DND-41 (cell line): ENCODE data around the gene CCL28.

ENCODE experiments used
- ATAC-seq: fragments of 200-7000 bp; cut with Tn5 transposase; 3 replicates; pipeline ENCODE4 v1.9.1; 2021; ENCODE audit warnings: low read depth; ENCODE audit not compliant: insufficient read depth
- DNase-seq: peaks from one replicate; pipeline ENCODE4 v3.0.0-alpha.2; 2020
- H2AFZ ChIP-seq: 2 replicates; pipeline ENCODE4 v1.6.0; 2012; ENCODE audit warnings: low read depth, low read length
- H3K27ac ChIP-seq: 2 replicates; pipeline ENCODE4 v1.5.1; 2012; ENCODE audit warnings: low read length, inconsistent platforms
- H3K27me3 ChIP-seq: fragments of 200-600 bp; sonication (generic); 2 replicates; pipeline ENCODE4 v1.6.0; 2012; ENCODE audit warnings: low read length, mild to moderate bottlenecking, inconsistent platforms; ENCODE audit not compliant: insufficient read depth, poor library complexity
- H3K36me3 ChIP-seq: 2 replicates; pipeline ENCODE4 v1.5.1; 2012; ENCODE audit warnings: low read length, inconsistent platforms; ENCODE audit not compliant: insufficient read depth
- H3K4me1 ChIP-seq: 2 replicates; pipeline ENCODE4 v1.5.1; 2012; ENCODE audit warnings: mild to moderate bottlenecking, low read length; ENCODE audit not compliant: insufficient read depth
- H3K4me2 ChIP-seq: 2 replicates; pipeline ENCODE4 v1.6.0; 2012; ENCODE audit warnings: mild to moderate bottlenecking, moderate library complexity, low read length, inconsistent platforms; ENCODE audit not compliant: insufficient read depth
- H3K4me3 ChIP-seq, 2 experiments: fragments of 200-600 bp in 1 of 2; shearing (Covaris generic) in 1 of 2; 2 replicates each; pipeline ENCODE4 v1.5.1; 2012 to 2016; ENCODE audit warnings: inconsistent platforms in 2 of 2, low read length in 2 of 2, mild to moderate bottlenecking in 2 of 2, low read depth in 1 of 2, moderate library complexity in 1 of 2
- H3K79me2 ChIP-seq: 2 replicates; pipeline ENCODE4 v1.6.0; 2012; ENCODE audit warnings: low read length, inconsistent platforms; ENCODE audit not compliant: insufficient read depth
- H3K9ac ChIP-seq: 2 replicates; pipeline ENCODE4 v1.6.0; 2012; ENCODE audit warnings: low read depth, mild to moderate bottlenecking, inconsistent platforms, low read length, moderate library complexity
- H3K9me3 ChIP-seq: 2 replicates; pipeline ENCODE4 v1.5.1; 2012; ENCODE audit warnings: low read length, moderate library complexity, mild to moderate bottlenecking, inconsistent platforms; ENCODE audit not compliant: insufficient read depth, severe bottlenecking
- H4K20me1 ChIP-seq: 2 replicates; pipeline ENCODE4 v1.6.0; 2012; ENCODE audit warnings: low read length; ENCODE audit not compliant: insufficient read depth
- EZH2 ChIP-seq: IDR thresholded peaks from 3 replicates; pipeline ENCODE4 v1.6.1; 2012; ENCODE audit warnings: borderline replicate concordance, low read depth, mild to moderate bottlenecking, moderate library complexity, low read length, inconsistent platforms; ENCODE audit not compliant: severe bottlenecking
- TF ChIP-seq, protein P1 (sequence below): IDR thresholded peaks from 2 replicates; pipeline ENCODE4 v1.5.1; 2012; ENCODE audit warnings: borderline replicate concordance, low read length, moderate library complexity, mild to moderate bottlenecking; ENCODE audit not compliant: poor library complexity, severe bottlenecking; ENCODE audit errors: extremely low read depth

Gene CCL28

DNA sequence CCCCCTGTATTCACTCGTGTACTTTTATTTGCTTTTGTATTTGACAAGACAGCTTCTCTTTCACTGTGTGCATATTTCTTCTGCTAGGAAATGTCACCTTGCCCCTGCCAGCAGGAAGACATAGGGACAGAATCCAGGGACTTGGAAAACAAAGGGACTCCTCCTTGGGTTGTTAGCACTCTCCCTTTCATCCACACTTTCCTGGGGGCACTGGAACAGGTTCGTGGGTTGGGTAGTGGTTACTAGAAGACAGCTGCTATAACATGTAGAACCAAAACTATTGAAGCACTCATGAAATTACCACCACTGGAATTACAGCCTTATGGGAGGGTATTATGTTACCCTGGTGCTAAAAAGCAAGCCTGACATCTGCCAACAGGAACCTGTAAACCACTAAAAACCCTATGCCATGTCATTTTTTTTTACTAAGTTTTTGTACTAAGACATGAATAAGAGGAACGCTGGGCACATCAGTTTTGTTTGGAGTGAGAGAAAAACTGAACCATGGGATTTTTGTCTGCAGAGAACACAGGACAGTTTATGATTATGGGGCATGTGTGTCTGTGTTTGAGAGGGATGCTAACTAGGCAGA lies 4.7 kb upstream of the CCL28 start:
- Histone ChIP-seq H3K27me3 (no peaks in the 10 kb centered on the region), H3K4me1 (no peaks in the 10 kb centered on the region), H3K4me3 (no peak overlapping the region), H2AFZ (no peak overlapping the region), H3K9me3 (no peaks in the 10 kb centered on the region), H3K27ac (no peak overlapping the region), H3K79me2 (no peaks in the 10 kb centered on the region), H4K20me1 (no peaks in the 10 kb centered on the region), H3K9ac (no peak overlapping the region), H3K36me3 (no peaks in the 10 kb centered on the region), H3K4me2 (no peak overlapping the region)
- ATAC-seq (no peak), DNase-seq (no peak)
- TF ChIP-seq EZH2, result no peak
- TF ChIP-seq, protein P1, sequence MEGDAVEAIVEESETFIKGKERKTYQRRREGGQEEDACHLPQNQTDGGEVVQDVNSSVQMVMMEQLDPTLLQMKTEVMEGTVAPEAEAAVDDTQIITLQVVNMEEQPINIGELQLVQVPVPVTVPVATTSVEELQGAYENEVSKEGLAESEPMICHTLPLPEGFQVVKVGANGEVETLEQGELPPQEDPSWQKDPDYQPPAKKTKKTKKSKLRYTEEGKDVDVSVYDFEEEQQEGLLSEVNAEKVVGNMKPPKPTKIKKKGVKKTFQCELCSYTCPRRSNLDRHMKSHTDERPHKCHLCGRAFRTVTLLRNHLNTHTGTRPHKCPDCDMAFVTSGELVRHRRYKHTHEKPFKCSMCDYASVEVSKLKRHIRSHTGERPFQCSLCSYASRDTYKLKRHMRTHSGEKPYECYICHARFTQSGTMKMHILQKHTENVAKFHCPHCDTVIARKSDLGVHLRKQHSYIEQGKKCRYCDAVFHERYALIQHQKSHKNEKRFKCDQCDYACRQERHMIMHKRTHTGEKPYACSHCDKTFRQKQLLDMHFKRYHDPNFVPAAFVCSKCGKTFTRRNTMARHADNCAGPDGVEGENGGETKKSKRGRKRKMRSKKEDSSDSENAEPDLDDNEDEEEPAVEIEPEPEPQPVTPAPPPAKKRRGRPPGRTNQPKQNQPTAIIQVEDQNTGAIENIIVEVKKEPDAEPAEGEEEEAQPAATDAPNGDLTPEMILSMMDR, result no peak

DNA sequence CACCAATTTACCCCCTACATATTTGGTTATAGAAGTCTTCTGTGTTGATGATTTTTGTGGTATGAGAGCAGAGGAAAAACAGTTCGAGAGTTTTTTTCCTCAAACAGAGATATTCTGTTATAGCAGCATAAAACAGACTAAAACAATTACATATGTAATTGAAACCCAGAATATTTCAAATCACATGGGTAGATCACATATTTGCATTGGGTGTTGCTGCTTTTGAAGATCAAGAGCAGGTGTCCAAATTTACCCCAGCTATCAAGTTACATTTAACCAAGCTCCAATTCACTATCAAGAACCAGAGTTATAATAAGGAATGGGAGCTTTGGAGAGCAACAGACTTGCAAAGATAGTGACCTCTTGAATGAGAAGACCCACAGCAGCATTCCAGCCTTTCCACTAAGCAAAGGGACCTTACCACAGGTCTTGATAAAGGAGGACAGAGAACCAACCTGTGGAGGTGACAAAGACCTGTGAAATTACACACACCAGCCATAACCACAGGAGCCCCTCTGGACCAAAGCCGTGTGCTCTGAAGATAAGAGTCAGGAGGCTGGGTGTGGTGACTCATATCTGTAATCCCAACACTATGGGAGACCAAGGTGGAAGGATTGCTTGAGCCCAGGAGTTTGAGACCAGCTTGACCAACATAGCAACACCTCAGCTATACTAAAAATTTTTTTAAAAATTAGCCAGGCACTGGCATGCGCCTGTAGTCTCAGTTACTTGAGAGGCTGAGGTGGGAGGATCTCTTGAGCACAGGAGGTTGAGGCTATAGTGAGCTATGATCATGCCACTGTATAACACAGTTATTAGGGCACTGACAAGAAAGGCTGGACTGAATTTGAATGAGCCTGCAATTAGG lies 4.0 kb upstream of the CCL28 start:
- H3K9me3 ChIP-seq, result no peaks in the 10 kb centered on the region
- H3K79me2 ChIP-seq, result no peaks in the 10 kb centered on the region
- no peak overlapping the region for H2AFZ ChIP-seq
- no peak overlapping the region for H3K4me3 ChIP-seq
- TF ChIP-seq EZH2, result no peak
- TF ChIP-seq, protein P1, result no peak
- ATAC-seq, result no peak
- H3K27me3 ChIP-seq, result no peaks in the 10 kb centered on the region
- no peak for DNase-seq
- no peak overlapping the region for H3K9ac ChIP-seq
- no peaks in the 10 kb centered on the region for H3K4me1 ChIP-seq
- no peaks in the 10 kb centered on the region for H4K20me1 ChIP-seq
- no peaks in the 10 kb centered on the region for H3K36me3 ChIP-seq
- H3K4me2 ChIP-seq, result no peak overlapping the region
- H3K27ac ChIP-seq, result no peak overlapping the region

DNA sequence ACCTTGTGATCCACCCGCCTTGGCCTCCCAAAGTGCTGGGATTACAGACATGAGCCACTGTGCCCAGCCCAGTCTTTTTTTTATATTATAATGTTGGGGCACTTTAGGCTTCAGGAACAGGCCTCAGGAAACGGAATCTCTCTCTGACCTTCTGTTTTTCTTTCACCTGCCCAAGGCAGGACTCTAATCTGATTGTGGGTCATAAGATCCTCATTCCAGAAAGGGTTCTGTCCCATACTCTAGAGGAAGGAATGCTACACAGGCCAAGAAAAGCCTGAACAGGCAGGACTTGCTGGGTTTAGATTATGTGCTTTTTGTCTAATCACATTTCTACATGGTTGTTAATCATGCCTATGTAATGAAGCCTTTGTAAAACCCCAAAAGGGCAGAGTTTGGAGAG lies 1.8 kb upstream of the CCL28 start:
- no peak for TF ChIP-seq EZH2
- TF ChIP-seq, protein P1, result no peak
- no peaks in the 10 kb centered on the region for H3K27me3 ChIP-seq
- no peak overlapping the region for H3K27ac ChIP-seq
- H3K4me2 ChIP-seq, result no peak overlapping the region
- no peak overlapping the region for H2AFZ ChIP-seq
- H3K9me3 ChIP-seq, result no peaks in the 10 kb centered on the region
- no peak overlapping the region for H3K4me3 ChIP-seq
- no peaks in the 10 kb centered on the region for H3K4me1 ChIP-seq
- ATAC-seq (no peak), DNase-seq (no peak)
- no peaks in the 10 kb centered on the region for H4K20me1 ChIP-seq
- no peaks in the 10 kb centered on the region for H3K36me3 ChIP-seq
- H3K79me2 ChIP-seq, result no peaks in the 10 kb centered on the region
- H3K9ac ChIP-seq, result no peak overlapping the region
